SU-DHL-6 (cell line): ENCODE results near the gene CSK.

Experiments
- CTCF ChIP-seq: fragments of 200-600 bp; sonication (generic); IDR thresholded peaks from one replicate; pipeline ENCODE4 v1.5.1; 2017; ENCODE audit warnings: antibody characterized with exemption, mild to moderate bottlenecking, low read length, moderate library complexity; ENCODE audit not compliant: insufficient read depth, poor library complexity, severe bottlenecking
- EZH2phosphoT487 ChIP-seq: fragments of 200-600 bp; sonication (generic), shearing (Covaris generic); conservative IDR thresholded peaks from 2 replicates; pipeline ENCODE4 v1.6.1; 2018; ENCODE audit warnings: mild to moderate bottlenecking, antibody characterized with exemption, low read length, moderate library complexity, mixed read lengths

GRCh38 chr15:74822233-74822632 is 40.4 kb downstream of the CSK start:
- TF ChIP-seq CTCF (no peak), EZH2phosphoT487 (no peak)
